GM18519 (cell line): ENCODE results near the gene UTRN.

Source experiments
- ATAC-seq: cut with Tn5 transposase; IDR thresholded peaks from one replicate; pipeline ENCODE4 v1.9.1; 2021; ENCODE audit warnings: mild to moderate bottlenecking, moderate library complexity; ENCODE audit not compliant: unreplicated experiment, low FRiP score

The UTRN gene

DNA sequence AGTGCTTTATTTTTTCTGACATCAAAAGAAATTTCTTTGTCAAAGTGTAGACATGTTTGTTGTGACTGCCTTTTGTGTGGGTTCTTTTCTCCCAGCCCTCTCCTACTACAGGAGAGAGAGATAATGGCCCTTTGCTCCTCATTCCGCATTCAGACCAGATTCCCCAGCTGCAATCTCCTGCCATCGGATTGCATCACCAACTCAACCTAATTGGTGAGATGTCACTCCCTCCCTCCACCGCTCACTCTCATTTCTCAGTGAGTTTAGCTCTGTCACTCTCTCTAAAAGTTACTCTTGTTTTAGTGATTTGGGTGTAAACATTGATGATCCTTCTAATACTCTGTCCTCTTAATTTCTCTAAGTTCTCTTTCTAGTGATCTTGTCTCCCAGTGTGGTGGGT lies 22.7 kb downstream of the UTRN start:
- ATAC-seq: no peak

DNA sequence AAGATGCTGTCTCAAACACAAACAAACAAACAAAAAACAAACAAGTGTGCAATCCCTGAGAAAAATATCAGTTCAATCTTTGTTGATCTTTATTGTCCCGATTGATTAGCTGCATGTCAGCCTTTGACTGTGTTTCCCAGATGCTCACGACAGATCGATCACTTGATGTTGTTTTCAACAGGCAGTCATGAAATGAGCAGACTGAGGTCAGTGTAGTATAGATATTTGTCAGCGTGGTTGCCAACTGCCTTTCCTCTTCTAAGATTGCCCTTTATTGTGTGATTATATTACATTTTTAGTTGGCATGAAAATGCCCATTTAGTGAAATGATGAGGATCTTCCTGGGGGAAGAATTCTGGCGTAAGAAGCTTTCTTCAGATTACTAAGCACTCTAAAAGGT lies 25.6 kb downstream of the UTRN start:
- no peak for ATAC-seq

DNA sequence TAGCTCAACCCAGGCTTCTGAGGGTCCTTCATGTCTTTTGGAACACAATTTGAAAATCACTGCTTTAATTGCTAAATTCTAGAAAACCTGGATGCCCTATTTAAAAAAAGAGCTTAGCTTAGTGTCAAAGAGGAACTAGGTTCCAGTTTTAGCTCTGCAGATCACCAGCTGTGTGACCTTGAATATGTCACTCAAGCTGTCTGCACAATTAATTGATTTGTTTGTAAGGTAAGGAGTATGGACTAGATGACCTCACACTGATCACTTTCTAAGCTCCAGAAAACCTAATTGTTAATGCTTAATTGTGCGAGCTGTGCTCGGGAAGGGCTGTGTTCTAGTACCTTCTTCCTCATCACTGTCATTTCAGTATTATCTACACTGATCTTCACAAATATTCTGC lies 26.2 kb downstream of the UTRN start:
- no peak for ATAC-seq

DNA sequence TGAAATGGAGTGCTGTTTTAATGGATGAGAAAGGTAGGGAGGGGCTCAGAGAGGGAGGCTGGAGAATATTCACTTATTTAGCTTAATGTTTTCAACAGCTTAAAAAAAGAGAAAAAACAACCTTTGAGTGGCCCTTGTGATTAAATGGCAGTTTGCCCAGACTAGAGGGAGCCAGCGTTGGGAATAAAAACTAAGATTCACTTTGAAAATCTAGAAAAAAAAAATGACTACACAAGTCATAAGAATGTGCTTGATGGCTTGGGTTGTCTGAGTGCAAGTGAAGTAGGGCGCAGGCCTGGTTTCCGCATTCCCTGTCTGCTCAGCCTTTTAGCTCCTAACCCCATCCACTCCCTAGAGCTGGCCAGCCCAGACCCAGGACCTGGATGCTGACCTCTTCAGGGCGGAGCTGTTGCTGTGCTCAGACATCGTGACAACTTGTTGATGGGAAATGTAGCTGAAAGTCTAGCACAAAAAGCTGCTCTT lies 28.9 kb downstream of the UTRN start:
- ATAC-seq: no peak

DNA sequence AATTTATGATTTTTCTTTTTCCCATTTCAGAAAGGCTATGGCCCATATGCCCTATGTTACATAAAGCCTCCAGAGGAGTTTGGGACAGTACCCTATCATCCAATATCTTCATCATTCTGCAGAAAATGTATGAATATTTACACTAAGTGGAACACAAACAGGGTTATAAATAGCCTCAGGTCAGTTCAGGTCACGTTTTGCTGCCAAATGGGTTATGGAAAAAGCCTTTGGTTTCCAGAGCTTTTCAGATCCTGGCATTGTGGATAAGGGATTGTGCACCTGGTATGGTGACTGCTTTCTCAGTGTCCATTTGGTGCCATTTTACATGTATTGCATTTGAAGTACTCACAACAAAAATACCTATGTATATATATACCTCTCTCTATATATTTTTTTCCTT lies 29.4 kb downstream of the UTRN start:
- ATAC-seq: no peak

DNA sequence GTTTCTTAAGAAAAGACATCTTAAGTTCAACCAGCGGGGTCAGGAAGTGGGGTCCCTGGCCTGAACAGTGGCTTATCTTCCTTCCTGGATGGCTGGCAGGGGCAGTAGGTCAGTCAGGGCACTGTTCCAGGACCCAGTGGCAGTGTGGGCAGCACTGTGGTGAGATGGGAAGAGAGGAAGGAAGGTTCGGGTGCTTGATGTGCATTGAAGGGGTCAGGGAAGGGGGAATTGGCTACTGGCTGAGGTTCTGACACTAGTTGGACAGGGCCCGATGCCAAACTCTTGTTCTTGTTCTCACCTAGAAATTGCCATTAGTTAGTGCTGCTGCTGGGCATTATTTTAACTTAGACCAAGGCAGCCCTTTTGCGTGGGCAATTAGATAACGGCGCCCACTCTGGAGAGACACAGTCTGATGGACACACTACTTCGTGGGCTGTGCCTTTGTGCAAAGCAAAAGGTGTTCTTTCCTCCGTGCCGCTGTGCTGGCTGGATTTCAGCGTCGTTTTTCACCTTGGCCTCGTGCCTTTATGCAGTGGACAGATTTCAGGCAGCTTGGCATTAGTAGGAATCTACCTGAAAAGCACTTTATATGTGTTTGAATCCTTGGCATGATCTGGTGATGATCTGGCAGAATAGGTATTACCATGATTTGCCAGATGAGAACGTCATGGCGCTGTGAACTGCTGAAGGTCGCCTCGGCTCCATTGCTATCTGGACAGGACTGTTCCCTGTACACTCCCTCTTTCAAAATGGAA lies 30.3 kb downstream of the UTRN start:
- ATAC-seq: no peak

DNA sequence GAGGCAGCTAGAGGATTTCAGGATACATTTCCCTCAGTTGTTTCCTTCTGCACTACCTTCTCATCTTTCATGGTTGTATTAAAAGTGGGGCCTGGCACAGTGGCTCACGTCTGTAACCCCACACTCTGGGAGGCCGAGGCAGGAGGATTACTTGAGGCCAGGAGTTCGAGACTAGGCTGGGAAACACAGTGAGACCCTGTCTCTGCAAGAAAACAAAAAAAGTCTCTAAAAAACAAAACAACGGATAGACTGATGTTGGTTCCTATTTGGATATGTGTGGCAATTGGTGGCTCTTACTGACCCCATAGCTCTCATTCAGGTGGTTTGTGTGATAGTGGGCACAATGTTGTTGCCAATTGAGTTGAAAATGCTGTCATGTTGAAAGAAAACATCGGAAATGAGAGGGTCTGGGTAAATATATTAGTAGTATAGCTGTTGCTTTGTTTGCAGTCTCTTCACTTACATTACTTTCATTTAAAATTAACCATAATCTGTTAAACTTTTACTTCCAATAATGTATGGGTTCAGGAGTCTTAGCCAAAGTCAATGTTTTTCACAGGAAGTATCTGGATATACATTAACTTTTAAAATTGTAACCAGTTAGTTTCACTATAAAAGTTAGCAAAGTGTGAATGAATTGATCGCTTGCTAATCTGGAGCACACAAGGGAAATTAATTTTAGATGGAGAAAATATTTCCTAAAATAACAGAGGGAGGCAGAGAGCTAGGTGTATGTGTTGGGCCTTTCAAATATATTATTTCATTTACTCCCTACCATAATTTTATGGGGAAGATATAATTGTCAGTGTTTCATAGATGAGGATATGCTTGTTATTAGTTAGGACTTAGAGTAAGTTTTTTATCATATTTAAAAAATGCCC lies 31.1 kb downstream of the UTRN start:
- no peak for ATAC-seq

DNA sequence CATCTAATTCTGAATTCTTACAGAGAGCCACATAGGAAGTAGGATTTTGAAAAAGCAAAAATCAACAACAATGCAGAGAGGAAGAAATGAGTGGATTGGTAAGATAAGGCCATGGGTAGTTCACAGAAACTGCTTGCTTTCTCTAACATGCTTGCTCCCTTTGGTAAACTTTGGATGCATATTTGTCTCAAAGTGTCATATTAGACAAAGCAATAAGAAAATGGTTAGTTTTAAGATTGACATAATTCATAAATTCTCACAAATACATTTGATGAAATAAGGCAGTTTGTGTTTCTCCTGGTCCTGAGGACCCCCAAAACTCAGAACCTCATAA lies 31.7 kb downstream of the UTRN start:
- ATAC-seq: no peak

DNA sequence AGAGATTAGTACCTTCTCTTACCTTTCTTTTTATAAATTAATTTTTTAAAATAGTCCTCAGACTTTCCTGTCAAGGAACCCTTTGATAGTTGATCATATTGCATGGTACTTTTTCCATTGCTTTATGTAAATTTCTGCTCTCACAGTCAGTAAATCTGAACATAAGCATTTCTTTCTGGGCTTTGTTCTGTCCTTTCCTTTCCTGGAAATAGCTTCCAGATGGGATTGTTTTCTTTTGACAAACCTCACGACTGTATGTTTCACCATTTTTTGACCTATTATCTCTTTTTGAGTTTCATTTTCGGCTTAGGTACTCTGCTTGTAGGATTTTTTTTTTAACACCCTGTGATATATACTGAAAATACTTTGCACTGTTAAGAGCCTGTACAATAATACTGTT lies 32.6 kb downstream of the UTRN start:
- ATAC-seq: no peak

DNA sequence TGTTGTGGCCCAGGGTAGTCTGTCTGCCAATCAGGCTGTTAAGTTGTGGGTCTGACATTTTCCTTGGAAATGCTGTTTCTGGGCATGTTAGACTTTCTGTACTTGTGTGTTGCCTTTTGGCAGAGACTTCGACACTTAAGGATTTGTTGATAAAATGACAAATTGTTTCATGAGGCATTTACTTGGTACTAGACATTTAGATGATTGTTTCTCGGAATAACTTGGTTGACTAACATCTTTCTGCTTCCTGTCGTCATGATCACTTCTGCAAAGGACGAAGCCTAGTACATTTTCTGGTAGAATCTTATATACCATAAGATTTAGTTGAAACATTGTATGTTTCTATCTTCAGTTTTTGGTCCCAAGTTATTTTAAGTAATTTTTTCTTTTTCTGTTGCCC lies 34.1 kb downstream of the UTRN start:
- no peak for ATAC-seq

DNA sequence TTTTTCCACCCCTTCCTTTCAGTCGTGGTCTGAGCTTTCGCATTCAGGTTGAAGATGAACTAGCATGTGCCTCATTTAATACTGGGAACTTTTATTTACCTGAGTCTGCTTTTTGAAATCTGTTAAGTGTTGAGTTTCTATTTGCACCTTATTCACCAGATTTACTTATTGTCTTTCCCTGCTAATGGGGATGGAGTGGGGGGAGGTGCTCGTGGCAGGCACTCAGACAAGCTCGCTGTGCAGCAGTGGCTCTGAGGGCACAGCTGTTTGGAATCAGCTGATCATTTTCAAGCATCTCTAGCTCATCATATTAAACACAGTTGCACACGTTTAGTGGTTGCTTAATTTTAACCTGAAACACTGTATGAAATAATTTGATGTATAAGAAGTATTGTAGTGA lies 35.6 kb downstream of the UTRN start:
- ATAC-seq: no peak

DNA sequence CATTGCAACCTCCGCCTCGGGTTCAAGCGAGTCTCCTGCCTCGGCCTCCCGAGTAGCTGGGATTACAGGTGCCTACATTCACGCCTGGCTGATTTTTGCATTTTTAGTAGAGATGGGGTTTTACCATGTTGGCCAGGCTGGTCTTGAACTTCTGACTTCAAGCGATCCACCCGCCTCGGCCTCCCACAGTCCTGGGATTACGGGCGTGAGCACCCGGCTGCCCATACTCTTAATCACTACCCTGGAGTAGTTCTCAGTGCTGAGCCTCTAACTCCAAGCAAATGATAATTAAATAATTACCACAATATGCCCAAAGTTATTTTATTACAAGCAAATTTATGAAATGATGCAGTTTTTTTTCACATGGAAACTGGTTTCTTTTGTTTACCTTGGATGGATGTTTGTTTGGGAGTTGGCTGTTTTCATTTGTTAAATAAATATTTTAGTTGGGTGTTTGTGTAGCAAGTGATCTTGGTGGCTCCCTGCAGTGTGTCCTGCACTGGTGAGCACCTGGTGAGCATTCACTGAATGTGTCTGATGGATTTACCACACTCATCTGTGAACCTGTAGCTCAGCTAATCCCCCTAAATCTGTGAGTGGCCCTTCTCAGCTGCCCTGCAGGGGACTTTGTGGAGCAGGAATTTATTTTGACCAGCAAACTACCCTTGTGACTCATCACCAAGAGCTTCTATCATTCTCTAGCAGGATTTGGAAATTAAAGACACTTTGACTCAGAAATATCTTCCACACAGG lies 36.9 kb downstream of the UTRN start:
- no peak for ATAC-seq

DNA sequence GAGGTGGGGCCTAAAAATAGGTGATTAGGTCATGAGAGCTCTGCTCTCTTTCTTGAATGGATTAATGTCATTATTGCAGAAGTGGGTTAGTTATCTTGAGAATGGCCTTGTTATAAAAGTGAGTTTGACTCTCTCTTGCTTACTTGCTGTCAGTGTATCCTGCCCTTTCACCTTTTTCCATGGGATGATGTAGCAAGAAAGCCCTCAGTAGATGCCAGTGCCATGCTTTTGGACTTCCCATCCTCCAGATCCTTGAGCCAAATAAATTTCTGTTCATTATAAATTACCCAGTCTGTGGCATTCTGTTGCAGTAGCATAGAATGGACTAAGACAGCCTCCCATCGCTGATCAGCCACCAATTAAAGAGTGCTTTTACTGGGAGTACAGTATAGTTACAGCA lies 40.1 kb downstream of the UTRN start:
- no peak for ATAC-seq

DNA sequence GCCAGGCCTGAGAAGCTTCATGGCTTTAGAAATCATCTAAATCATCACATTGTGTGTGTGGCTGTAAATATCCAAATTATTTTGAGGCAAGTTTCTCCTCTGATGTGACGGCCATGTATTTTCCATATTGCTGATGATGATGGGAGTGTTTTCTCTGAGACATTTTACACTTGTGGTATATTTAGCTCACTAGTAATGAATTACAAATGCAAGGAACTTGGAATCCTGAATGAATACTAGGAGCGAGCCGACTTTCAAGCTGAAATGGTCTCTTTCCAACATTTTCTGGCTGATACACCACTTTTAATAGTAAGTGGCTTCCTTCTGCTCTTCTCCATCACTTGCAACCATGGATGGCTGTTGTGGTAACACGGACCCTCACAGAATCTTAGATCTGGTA lies 41.3 kb downstream of the UTRN start:
- ATAC-seq: no peak

DNA sequence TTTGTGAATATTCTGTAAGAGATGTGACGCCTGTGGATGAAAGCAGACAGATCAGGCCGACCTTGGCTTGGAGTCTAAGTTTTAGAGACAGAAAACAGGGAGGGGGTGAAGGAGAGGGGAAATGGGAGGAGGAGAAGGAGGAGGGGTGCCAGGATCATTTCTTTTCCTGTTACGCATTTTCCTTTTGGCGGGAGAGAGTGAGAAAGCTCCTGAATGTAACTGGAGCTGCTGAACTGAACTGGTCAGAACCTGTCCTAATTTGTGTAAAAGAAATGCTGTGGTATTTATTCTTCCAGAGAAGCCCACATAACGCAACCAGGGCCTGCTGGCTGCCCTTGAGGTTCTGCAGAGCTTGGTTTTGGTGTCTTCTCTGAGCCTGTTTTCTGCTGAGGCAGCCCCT lies 41.9 kb downstream of the UTRN start:
- ATAC-seq: no peak

DNA sequence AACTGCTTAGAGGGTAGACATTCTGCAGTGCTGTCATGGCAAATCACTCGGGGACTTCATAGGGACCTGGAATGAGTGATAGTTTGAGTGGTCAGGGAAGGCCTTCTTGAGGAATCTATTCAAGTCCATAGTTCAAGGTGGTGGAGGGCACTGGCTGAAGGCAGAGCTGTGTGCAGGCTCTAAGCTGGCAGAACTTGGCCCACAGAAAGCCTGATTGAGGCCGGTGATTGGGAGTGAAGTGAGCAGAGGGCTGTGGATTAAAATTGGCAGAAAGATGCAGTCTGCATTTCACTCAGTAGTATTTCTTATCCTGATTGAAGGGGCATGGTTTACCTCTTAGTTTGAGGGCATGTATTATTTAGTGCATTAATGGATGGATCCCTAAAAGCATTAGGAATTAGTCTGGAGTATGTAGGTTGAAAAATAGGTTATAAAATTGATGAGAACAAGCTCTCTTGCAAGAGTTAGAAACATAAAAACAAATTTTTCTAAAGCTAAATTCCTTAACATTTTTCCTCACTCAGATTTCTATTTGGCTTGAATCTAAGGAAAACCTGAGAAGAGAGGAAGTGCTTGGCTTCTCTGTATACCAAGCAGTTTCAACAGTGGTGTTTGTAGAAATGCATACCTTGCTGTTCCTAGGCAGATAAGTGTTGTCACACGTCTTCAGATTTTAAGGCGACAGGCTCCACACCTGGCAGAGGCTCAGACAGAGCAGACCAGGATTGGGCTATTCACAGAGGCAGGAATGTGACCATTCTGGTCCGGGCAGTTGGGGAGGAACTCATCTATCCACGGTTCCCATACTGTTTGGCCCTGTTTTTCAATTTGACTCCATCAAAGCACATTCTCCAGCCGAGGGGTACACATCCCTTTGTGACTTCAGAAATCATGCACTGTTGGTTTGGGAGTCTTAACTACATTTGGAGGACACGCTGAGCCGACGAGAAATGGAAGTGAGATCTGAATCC lies 45.2 kb downstream of the UTRN start:
- no peak for ATAC-seq

DNA sequence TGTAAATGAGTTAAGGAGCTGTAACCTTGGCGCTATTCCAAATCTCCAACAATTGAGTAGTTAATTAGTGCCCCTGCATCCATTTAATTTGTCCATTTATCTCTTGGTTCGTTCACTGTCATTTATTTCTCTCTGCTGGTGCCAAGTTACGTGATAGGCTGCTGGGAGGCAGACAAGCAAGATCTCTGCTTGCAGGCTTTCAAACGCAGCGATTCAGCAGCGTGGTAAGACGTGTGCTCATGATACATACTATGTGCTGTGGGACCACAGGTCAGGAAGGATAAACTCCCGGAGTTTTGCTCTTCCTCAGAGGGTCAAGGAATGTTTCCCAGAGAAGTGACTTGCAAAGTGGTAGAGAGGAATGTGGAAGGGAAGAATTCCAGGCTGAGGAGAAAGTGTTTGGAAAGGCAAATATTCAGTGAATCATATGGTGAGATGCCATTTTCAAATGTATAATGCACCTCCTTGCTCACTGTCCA lies 46.4 kb downstream of the UTRN start:
- no peak for ATAC-seq

DNA sequence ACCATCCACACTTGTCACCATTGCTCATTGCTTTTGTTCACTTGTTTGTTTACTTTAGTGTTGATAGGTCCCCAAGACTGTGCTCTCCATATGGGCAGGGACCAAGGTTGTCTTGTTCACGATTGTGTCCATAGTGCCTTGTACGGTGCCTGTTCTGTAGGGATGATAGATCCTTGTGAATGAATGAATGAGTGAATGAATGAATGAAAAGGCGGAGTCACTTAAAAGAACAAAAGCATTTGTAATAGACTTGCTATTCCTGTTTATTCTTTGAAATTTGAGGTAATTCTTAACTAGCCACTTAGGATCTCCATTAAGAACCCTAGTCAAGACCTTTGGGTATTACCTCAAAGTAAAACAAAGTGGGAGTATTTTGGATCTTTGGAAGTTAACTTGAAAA lies 47.0 kb downstream of the UTRN start:
- no peak for ATAC-seq

DNA sequence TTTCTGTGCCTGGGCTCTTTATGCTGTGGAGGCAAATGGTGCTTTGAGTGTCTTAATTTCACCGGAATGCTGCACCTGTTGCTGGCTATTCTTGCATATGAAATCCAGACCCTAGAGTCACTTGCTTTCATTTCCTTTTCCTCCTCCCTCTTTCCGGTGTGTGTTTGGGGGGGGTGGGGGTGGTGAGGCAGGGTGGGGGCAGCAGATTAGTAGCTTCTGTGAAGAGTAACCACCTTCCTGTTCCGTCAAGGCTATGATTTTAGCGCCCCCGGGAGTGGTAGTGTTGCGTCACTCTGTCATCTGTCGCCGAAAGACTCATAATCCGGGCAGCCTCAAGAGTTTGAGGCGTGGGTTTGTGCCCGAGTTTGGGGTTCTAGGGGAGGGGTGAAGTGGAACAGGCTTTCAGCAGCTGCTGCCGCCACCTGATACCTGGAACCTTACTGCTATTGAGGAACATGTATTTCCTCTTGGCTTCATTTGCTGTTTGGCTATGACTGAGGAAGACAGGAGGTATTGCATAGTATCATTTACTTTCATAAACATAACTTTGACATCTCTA lies 49.1 kb downstream of the UTRN start:
- ATAC-seq: no peak
